Chondrocyte (in vitro differentiated cells): Measurements from ENCODE around the gene ERBIN. TPM values are rescaled to one million over a fixed set of nuclear protein-coding genes. Genes with fewer than 3 reads are reported as not detected.

Source experiments
- DNase-seq: peaks from one replicate; pipeline ENCODE4 v3.0.0; 2021; ENCODE audit warnings: mixed read lengths, low spot score
- H3K27ac Mint-ChIP-seq: one replicate; pipeline ENCODE4 v1.8.0; 2021; ENCODE audit warnings: mild to moderate bottlenecking, moderate library complexity, mixed read lengths; ENCODE audit not compliant: unreplicated experiment
- H3K27me3 Mint-ChIP-seq: 2 replicates; pipeline ENCODE4 v1.8.0; 2021; ENCODE audit warnings: low read depth, mixed read lengths
- H3K36me3 Mint-ChIP-seq: 2 replicates; pipeline ENCODE4 v1.8.0; 2021; ENCODE audit warnings: low read depth, mixed read lengths
- H3K4me1 Mint-ChIP-seq: 2 replicates; pipeline ENCODE4 v1.8.0; 2021; ENCODE audit warnings: low read depth, mild to moderate bottlenecking, mixed read lengths
- H3K4me3 Mint-ChIP-seq: one replicate; pipeline ENCODE4 v1.8.0; 2021; ENCODE audit warnings: mild to moderate bottlenecking, moderate library complexity, mixed read lengths; ENCODE audit not compliant: unreplicated experiment
- H3K9me3 Mint-ChIP-seq: 2 replicates; pipeline ENCODE4 v1.8.0; 2021; ENCODE audit warnings: low read depth, mixed read lengths
- total RNA-seq: library from RNA; stranded (reverse); gene quantifications from 3 replicates; pipeline ENCODE4 v1.2.1, GENCODE V29; 2021
- TF ChIP-seq, protein P1 (sequence below): fragments of 200-600 bp; sonication (generic); IDR thresholded peaks from 2 replicates; pipeline ENCODE4 v1.5.0; 2021; ENCODE audit warnings: antibody characterized with exemption, mild to moderate bottlenecking, moderate library complexity

Gene ERBIN
- total RNA-seq, 1 donor from 2014 or later: 63.8 TPM

DNA sequence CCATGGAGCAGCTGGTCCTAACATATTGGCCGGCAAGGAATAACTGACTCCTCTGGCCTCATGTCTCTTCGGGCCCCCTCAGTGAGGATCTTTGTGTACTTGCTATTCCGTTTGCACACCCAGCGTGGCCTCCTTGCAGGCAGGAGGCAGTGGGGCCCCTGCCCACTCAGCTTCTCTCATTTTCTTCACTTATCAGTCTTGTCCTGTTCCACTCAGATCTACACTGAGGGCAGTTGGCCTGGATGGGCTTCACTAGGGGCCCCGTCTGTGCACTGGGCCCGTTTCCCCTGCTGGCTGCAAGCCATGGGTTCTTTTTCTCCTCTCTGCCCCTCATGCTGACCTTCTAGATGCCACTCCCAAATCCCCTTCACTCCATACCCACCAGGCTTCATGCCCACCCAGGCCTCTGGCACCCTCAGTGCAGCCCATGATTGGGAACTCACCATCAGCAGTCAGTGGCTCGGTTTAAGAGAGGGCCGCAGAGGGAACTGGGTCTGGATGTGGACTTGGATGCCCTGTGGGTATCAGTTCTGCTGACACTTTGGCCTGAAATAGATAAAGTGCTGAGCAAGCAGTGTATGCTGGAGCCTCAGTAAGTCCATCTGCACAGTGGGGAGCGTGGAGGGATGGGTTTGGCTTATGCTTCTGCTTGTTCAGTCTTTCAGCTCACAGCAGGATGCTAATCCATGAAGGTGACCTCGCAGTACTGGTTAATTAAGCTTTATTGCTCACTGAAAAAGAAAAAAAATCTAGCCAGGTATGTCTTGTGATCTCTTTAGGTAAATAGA, 57.9 kb downstream of the ERBIN start:
- H3K4me1 Mint-ChIP-seq: peaks cover 48% of the 10 kb centered on the region
- no peak for DNase-seq
- TF ChIP-seq, protein P1, sequence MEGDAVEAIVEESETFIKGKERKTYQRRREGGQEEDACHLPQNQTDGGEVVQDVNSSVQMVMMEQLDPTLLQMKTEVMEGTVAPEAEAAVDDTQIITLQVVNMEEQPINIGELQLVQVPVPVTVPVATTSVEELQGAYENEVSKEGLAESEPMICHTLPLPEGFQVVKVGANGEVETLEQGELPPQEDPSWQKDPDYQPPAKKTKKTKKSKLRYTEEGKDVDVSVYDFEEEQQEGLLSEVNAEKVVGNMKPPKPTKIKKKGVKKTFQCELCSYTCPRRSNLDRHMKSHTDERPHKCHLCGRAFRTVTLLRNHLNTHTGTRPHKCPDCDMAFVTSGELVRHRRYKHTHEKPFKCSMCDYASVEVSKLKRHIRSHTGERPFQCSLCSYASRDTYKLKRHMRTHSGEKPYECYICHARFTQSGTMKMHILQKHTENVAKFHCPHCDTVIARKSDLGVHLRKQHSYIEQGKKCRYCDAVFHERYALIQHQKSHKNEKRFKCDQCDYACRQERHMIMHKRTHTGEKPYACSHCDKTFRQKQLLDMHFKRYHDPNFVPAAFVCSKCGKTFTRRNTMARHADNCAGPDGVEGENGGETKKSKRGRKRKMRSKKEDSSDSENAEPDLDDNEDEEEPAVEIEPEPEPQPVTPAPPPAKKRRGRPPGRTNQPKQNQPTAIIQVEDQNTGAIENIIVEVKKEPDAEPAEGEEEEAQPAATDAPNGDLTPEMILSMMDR: no peak
- H3K27me3 Mint-ChIP-seq: no peaks in the 10 kb centered on the region
- H3K4me3 Mint-ChIP-seq: no peak overlapping the region
- peaks cover 3% of the 10 kb centered on the region for H3K9me3 Mint-ChIP-seq
- no peak overlapping the region for H3K27ac Mint-ChIP-seq
- H3K36me3 Mint-ChIP-seq: peaks cover 3% of the 10 kb centered on the region

DNA sequence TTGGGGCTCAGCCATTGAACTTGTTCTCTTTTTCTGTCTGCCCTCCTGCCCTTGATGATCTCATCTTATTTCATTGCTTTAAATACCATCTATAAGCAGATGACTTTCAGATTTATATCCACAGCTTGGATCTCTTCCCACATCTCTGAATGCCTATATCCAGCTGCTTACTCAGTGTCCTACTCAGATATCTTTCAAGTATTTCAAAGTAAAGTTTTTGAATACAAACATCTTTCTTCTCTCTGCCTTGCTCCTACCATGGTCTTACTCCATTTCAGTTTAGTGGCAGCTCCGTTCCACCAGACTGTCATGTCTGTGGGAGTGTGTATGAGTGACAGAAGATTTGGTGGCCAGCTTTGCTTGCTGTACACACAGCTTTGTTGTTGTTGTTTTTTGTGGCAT, 59.7 kb downstream of the ERBIN start:
- peak overlapping the region; percentile 16 for H3K4me3 Mint-ChIP-seq
- peaks cover 51% of the 10 kb centered on the region for H3K4me1 Mint-ChIP-seq
- TF ChIP-seq, protein P1: no peak
- DNase-seq: no peak
- H3K9me3 Mint-ChIP-seq: no peaks in the 10 kb centered on the region
- peak overlapping the region; percentile 83 for H3K27ac Mint-ChIP-seq
- peaks cover 3% of the 10 kb centered on the region for H3K36me3 Mint-ChIP-seq
- no peaks in the 10 kb centered on the region for H3K27me3 Mint-ChIP-seq

DNA sequence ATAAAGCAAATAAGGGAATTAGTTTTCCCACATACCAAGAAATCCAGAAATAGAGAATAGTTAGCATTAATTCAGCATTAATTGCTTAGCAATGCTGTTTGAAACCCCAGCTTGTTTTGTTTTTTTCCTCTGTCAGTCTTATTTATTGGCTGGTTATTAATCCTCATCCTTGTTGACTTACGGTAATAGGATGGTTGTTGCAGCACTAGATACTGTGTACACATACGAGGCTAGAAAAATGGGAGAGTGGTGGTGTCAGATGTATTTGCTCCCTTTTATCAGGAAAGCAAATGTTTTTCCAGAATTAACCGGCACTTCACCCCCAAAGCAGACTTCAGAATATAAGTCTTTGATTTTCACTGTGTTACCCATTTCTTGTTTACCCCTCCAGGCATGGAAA, 60.4 kb downstream of the ERBIN start:
- Mint-ChIP-seq H3K4me3 (no peak overlapping the region), H3K36me3 (peaks cover 3% of the 10 kb centered on the region), H3K27me3 (no peaks in the 10 kb centered on the region), H3K4me1 (peaks cover 48% of the 10 kb centered on the region), H3K9me3 (no peaks in the 10 kb centered on the region), H3K27ac (peak overlapping the region; percentile 83)
- no peak for DNase-seq
- TF ChIP-seq, protein P1: no peak

GRCh38 chr5:65987982-65988381, 61.6 kb downstream of the ERBIN start:
- H3K9me3 Mint-ChIP-seq: no peaks in the 10 kb centered on the region
- no peaks in the 10 kb centered on the region for H3K27me3 Mint-ChIP-seq
- H3K27ac Mint-ChIP-seq: no peak overlapping the region
- peaks cover 37% of the 10 kb centered on the region for H3K4me1 Mint-ChIP-seq
- TF ChIP-seq, protein P1: no peak
- no peak overlapping the region for H3K4me3 Mint-ChIP-seq
- no peak for DNase-seq
- peaks cover 3% of the 10 kb centered on the region for H3K36me3 Mint-ChIP-seq

DNA sequence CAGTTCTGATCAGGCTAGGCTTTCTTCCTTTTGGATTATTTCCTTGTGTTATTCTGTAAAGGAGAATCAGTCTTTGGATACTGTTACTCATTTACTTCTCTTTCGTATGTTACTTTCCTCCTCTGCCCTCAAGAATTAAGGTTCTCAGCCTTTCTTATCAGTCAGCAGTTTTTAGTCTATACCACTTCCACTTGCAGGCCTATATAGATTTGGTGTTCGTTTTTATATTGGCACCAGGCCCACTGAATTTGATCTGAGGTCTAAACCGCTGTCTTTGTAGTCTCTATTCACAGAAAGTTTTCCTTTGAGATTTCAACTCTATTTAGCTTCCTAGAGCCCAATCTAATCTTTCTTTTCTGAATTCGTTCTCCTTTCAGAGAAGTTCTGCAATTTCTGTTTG, 62.8 kb downstream of the ERBIN start:
- DNase-seq: no peak
- TF ChIP-seq, protein P1: no peak
- H3K27ac Mint-ChIP-seq: no peak overlapping the region
- H3K36me3 Mint-ChIP-seq: peaks cover 3% of the 10 kb centered on the region
- H3K9me3 Mint-ChIP-seq: no peaks in the 10 kb centered on the region
- peaks cover 35% of the 10 kb centered on the region for H3K4me1 Mint-ChIP-seq
- H3K27me3 Mint-ChIP-seq: no peaks in the 10 kb centered on the region
- H3K4me3 Mint-ChIP-seq: no peak overlapping the region
